GM18861 (cell line): ENCODE data around the gene SLC15A2.
A peak's percentile ranks its signal among the peaks of the same experiment; 100 is the strongest.
"Not testable (repeated sequence)": the region's sequence is repeated elsewhere in the genome, so short reads cannot be mapped to it uniquely, and the experiment has no call there.

Source experiments
- ATAC-seq: cut with Tn5 transposase; IDR thresholded peaks from one replicate; pipeline ENCODE4 v1.9.1; 2021; ENCODE audit not compliant: unreplicated experiment

The SLC15A2 gene

DNA sequence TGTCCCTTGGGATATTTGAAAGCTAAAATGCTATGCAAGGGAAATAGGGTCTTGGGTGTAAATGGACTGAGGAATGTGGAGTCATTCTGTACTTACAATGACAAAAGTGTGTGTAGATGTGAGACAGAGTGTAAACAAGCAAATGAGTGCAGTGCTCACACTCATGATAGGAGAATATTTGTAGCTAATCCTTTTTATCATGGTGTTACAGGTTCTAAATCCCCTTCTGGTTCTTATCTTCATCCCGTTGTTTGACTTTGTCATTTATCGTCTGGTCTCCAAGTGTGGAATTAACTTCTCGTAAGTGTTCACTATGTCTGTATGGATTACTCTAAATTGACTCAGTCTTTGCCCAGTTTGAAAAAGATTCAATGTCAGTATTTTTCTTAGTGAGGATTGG lies 30.5 kb downstream of the SLC15A2 start:
- ATAC-seq = no peak

DNA sequence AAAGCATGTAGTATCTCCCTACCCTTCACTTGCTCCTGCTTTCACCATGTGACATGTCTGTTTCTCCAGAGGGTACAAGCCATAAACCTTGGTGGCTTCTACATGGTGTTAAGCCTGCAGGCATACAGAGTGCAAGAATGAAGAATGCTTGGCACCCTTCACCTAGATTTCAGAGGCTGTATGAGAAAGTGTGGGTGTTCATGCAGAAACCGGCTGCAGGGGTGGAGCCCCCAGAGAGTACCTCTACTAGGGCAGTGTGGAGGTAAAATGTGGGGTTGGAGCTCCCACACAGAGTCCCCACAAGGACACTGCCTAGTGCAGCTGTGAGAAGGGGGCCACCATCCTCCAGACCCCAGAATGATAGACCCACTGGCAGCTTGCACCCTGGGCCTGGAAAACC lies 32.2 kb downstream of the SLC15A2 start:
- ATAC-seq = no peak

DNA sequence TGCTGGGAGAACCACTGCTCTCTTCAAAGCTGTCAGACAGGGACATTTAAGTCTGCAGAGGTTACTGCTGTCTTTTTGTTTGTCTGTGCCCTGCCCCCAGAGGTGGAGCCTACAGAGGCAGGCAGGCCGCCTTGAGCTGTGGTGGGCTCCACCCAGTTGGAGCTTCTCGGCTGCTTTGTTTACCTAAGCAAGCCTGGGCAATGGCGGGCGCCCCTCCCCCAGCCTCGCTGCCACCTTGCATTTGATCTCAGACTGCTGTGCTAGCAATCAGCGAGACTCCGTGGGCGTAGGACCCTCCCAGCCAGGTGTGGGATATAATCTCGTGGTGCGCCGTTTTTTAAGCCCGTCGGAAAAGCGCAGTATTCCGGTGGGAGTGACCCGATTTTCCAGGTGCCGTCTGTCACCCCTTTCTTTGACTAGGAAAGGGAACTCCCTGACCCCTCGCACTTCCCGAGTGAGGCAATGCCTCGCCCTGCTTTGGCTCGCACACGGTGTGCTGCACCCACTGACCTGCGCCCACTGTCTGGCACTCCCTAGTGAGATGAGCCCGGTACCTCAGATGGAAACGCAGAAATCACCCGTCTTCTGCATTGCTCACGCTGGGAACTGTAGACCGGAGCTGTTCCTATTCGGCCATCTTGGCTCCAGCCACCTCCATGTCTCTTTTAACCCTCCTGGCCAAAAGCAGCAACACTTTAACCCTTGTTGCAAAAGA lies 44.1 kb downstream of the SLC15A2 start:
- ATAC-seq = not testable (repeated sequence)

- ATAC-seq = no peak
These were observed 47.4 kb downstream of the SLC15A2 start for GRCh38 chr3:121941592-121941991.

GRCh38 chr3:121942116-121942786 lies 48.0 kb downstream of the SLC15A2 start:
- ATAC-seq = no peak

GRCh38 chr3:121943431-121943830 lies 49.2 kb downstream of the SLC15A2 start:
- no peak for ATAC-seq

- ATAC-seq = no peak
These were observed 54.4 kb downstream of the SLC15A2 start for GRCh38 chr3:121948641-121949040.

- no peak for ATAC-seq
These were observed 57.2 kb downstream of the SLC15A2 start for GRCh38 chr3:121951291-121951919.

DNA sequence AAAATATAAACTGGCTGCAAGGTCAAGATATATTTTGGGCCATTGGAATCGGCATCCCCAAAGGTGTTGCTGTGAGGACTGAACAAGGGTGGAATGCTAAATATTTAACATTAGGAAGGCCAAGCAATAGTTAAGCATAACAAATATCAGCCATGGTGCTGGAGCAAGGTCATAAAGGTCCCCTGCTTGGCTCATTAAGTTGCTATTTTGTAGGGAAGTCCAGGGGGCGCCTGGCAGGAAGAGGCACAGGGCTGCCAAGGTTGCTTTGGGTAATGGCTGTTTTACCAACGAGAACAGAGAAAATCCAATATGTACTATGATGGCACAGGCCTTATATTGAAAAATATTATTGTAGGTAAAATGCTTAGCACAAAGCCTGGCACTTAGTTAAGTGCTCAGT lies 62.2 kb downstream of the SLC15A2 start:
- no peak for ATAC-seq

DNA sequence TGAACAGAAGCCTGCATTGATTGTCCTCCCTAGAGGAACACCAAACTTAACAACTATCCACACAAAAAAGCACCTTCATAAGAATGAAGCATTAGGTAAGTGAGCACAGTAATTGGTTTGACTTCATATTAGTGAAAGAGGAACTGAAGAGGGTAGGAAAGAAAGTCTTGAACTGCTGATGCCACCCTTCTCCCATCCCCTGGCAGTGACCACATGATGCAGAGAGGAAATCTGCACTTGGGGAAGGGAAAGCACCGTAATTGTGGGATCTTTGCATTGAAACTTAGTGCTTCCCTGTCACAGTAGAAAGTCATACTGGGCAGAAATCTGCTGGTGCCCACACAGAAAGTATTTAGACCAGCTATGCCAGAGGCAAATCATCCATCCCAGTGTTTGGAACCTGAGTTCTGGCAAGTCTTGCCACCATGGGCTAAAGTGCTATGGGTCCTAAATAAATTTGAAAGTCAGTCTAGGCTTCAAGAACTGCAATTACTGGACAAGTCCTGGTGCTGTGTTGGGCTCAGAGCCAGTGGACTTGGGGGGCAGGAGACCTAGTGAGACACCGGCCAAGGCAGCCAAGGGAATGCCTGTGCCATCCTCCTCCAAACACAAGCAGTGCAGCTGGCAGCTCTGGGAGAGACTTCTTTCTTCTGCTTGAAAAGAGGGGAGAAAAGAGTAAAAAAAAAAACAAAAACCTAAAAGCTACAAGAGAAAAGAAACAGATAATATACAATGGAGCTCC lies 63.6 kb downstream of the SLC15A2 start:
- peak; percentile 92 for ATAC-seq

GRCh38 chr3:121958801-121959200 lies 64.6 kb downstream of the SLC15A2 start:
- no peak for ATAC-seq

DNA sequence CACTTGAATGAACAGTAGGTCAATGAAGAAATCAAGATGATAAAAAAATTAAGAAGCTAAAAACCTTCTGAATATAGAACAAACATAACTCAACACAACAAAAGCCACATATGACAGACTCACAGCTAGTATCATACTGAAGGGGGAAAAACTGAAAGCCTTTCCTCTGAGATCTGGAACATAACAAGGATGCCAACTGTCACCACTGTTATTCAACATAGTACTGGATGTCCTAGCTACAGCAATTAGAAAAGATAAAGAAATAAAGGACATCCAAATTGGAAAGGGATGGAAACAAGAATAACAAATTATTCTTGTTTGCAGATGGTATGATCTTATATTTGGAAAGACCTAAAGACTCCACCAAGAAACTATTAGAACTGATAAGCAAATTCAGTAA lies 67.1 kb downstream of the SLC15A2 start:
- ATAC-seq = no peak

GRCh38 chr3:121962443-121962842 lies 68.2 kb downstream of the SLC15A2 start:
- ATAC-seq = no peak

- no peak for ATAC-seq
These were observed 69.4 kb downstream of the SLC15A2 start for GRCh38 chr3:121963608-121964007.

GRCh38 chr3:121969631-121970030 lies 75.4 kb downstream of the SLC15A2 start:
- ATAC-seq = no peak

DNA sequence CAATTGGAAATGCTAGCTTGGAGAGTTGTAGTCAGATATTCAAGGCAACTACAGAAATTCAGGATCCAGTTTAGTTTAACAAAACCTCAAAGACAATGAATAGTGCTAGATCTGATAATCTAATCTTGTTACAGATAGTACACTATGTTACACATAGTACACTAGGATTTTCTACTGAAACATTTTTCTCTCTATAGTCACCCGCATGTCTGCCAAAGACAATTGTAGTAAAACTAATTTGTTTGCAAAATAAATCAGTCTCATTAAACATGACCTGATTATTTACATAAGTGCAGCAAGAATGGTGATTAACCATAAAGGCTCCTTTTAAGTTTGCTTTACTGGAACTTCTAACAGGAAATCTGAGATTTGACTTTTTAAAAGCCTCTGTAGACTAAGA lies 75.8 kb downstream of the SLC15A2 start:
- ATAC-seq = no peak

DNA sequence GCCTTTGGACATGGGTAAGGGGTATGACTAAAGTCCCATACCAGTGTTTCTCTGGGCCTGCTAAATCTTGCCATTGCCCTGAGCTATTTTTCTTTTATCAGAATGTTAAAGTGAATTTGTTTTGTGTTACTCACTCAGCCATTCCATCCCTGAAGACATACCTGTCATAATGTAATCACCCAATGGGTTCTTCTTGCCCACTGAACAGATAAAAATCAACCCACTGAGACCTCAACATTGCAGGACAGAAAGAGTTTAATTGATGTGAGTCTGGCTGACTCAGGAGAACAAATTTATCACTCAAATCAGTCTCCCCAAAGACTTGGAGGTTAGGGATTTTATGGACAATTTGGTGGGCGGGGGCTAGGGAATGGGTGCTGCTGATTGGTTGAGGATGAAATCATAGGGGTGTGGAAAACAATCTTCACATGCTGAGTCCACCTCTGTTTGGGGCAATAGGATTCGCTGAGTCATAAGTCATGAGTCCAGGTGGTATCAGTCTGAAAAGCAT lies 80.5 kb downstream of the SLC15A2 start:
- no peak for ATAC-seq

- ATAC-seq = no peak
These were observed 81.6 kb downstream of the SLC15A2 start for GRCh38 chr3:121975702-121976302.

GRCh38 chr3:121976727-121977126 lies 82.5 kb downstream of the SLC15A2 start:
- ATAC-seq = no peak

DNA sequence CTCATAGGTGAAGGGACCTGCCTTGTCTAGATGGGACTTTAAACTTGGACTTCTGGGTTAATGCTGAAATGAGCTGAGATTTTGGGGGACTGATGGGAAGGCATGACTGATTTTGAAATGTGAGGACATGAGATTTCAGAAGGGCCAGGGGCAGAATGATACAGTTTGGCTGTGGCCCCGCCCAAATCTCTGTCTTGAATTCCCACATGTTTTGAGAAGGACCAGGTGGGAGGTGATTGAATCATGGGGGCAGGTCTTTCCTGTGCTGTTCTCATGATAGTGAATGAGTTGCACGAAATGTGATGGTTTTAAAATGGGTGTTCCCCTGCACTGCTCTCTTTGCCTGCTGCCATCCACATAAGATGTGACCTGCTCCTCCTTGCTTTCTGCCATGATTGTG lies 85.0 kb downstream of the SLC15A2 start:
- ATAC-seq = no peak
